H9 (cell line): ENCODE data around the gene SNX7. TPM values are rescaled to one million over a fixed set of nuclear protein-coding genes. Genes with fewer than 3 reads are reported as not detected.

ENCODE experiments used
- DNase-seq: peaks from one replicate; pipeline ENCODE4 v3.0.0-alpha.2; 2017
- H2AFZ ChIP-seq: one replicate; pipeline ENCODE4 v1.6.1; 2013; ENCODE audit warnings: mild to moderate bottlenecking, low read length, control low read depth, moderate library complexity
- H2AK5ac ChIP-seq: 2 replicates; pipeline ENCODE4 v1.6.1; 2013; ENCODE audit warnings: low read length, control low read depth, mixed read lengths; ENCODE audit not compliant: insufficient read length
- H2BK120ac ChIP-seq: one replicate; pipeline ENCODE4 v1.6.1; 2013; ENCODE audit warnings: low read depth, mild to moderate bottlenecking, low read length, control low read depth, inconsistent platforms; ENCODE audit not compliant: poor library complexity, severe bottlenecking
- H2BK12ac ChIP-seq: 2 replicates; pipeline ENCODE4 v1.6.1; 2013; ENCODE audit warnings: low read length, control low read depth, mixed read lengths, low read depth; ENCODE audit not compliant: insufficient read length
- H2BK15ac ChIP-seq: 2 replicates; pipeline ENCODE4 v1.6.1; 2013; ENCODE audit warnings: low read depth, low read length, control low read depth
- H2BK20ac ChIP-seq: one replicate; pipeline ENCODE4 v1.6.1; 2013; ENCODE audit warnings: low read depth, mild to moderate bottlenecking, low read length, control low read depth, inconsistent platforms; ENCODE audit not compliant: poor library complexity, severe bottlenecking
- H2BK5ac ChIP-seq: 2 replicates; pipeline ENCODE4 v1.6.1; 2013; ENCODE audit warnings: low read length, control low read depth, mixed read lengths; ENCODE audit not compliant: insufficient read length
- H3K14ac ChIP-seq: 2 replicates; pipeline ENCODE4 v1.6.1; 2013; ENCODE audit warnings: low read length, control low read depth; ENCODE audit not compliant: insufficient read depth
- H3K18ac ChIP-seq: 2 replicates; pipeline ENCODE4 v1.6.1; 2013; ENCODE audit warnings: low read depth, mild to moderate bottlenecking, mixed read lengths, low read length, control low read depth; ENCODE audit not compliant: insufficient read length
- H3K23ac ChIP-seq: 2 replicates; pipeline ENCODE4 v1.6.1; 2013; ENCODE audit warnings: low read length, control low read depth, mixed read lengths, low read depth; ENCODE audit not compliant: insufficient read length
- H3K23me2 ChIP-seq: 2 replicates; pipeline ENCODE4 v1.6.1; 2013; ENCODE audit warnings: low read depth, mild to moderate bottlenecking, mixed read lengths, low read length, control low read depth; ENCODE audit not compliant: insufficient read length, poor library complexity, severe bottlenecking
- H3K27ac ChIP-seq: 2 replicates; pipeline ENCODE4 v1.5.1; 2013; ENCODE audit warnings: low read length, control low read depth, mixed read lengths, low read depth; ENCODE audit not compliant: insufficient read length
- H3K27me3 ChIP-seq: 2 replicates; pipeline ENCODE4 v1.6.1; 2013; ENCODE audit warnings: low read length, control low read depth, inconsistent platforms; ENCODE audit not compliant: insufficient read depth
- H3K4ac ChIP-seq: 2 replicates; pipeline ENCODE4 v1.6.1; 2013; ENCODE audit warnings: low read depth, mild to moderate bottlenecking, control low read depth, inconsistent platforms, low read length, moderate library complexity
- H3K4me1 ChIP-seq: 2 replicates; pipeline ENCODE4 v1.6.1; 2013; ENCODE audit warnings: low read length, control low read depth, inconsistent platforms; ENCODE audit not compliant: insufficient read depth
- H3K4me2 ChIP-seq: 2 replicates; pipeline ENCODE4 v1.6.1; 2013; ENCODE audit warnings: low read length, control low read depth, mixed read lengths; ENCODE audit not compliant: insufficient read length, insufficient read depth
- H3K56ac ChIP-seq: 2 replicates; pipeline ENCODE4 v1.6.1; 2013; ENCODE audit warnings: low read depth, mild to moderate bottlenecking, mixed read lengths, low read length, control low read depth; ENCODE audit not compliant: insufficient read length
- H3K79me1 ChIP-seq: 2 replicates; pipeline ENCODE4 v1.6.1; 2013; ENCODE audit warnings: low read depth, mild to moderate bottlenecking, moderate library complexity, low read length, control low read depth, inconsistent platforms; ENCODE audit not compliant: insufficient read depth, poor library complexity, severe bottlenecking
- H3K79me2 ChIP-seq: 2 replicates; pipeline ENCODE4 v1.6.1; 2013; ENCODE audit warnings: low read length, control low read depth, inconsistent platforms; ENCODE audit not compliant: insufficient read depth
- H3K9ac ChIP-seq: 2 replicates; pipeline ENCODE4 v1.6.1; 2013; ENCODE audit warnings: low read length, control low read depth, mixed read lengths; ENCODE audit not compliant: insufficient read length; ENCODE audit errors: extremely low read depth
- H3K9me3 ChIP-seq: one replicate; pipeline ENCODE4 v1.6.1; 2013; ENCODE audit warnings: low read depth, low read length, inconsistent platforms; ENCODE audit not compliant: control insufficient read depth
- H3T11ph ChIP-seq: one replicate; pipeline ENCODE4 v1.6.1; 2013; ENCODE audit warnings: mild to moderate bottlenecking, low read length, control low read depth, inconsistent platforms
- H4K20me1 ChIP-seq: one replicate; pipeline ENCODE4 v1.6.1; 2013; ENCODE audit not compliant: control insufficient read depth, insufficient read length, insufficient read depth
- H4K5ac ChIP-seq: 2 replicates; pipeline ENCODE4 v1.6.1; 2013; ENCODE audit warnings: low read depth, mild to moderate bottlenecking, mixed read lengths, low read length, control low read depth; ENCODE audit not compliant: insufficient read length
- H4K8ac ChIP-seq: replicated peaks from 2 replicates; pipeline ENCODE4 v1.6.1; 2013; ENCODE audit warnings: low read length, control low read depth, mixed read lengths, low read depth; ENCODE audit not compliant: insufficient read length
- H4K91ac ChIP-seq: 2 replicates; pipeline ENCODE4 v1.6.1; 2013; ENCODE audit warnings: low read depth, mild to moderate bottlenecking, moderate library complexity, mixed read lengths, low read length, control low read depth; ENCODE audit not compliant: insufficient read length
- H3K27ac Mint-ChIP-seq, 3 experiments: 2 replicates in 2 of 3; 3 replicates in 1 of 3; pipeline ENCODE4 v1.8.0; 2020 to 2021; ENCODE audit warnings: mixed read lengths in 3 of 3, mild to moderate bottlenecking in 1 of 3, moderate library complexity in 1 of 3
- H3K27me3 Mint-ChIP-seq: 2 replicates; pipeline ENCODE4 v1.8.0; 2021; ENCODE audit warnings: low read depth, mild to moderate bottlenecking, moderate library complexity, mixed read lengths
- H3K36me3 Mint-ChIP-seq, 3 experiments: 2 replicates in 2 of 3; 3 replicates in 1 of 3; pipeline ENCODE4 v1.8.0; 2020 to 2021; ENCODE audit warnings: low read depth in 3 of 3, mixed read lengths in 3 of 3; ENCODE audit not compliant: insufficient read depth in 1 of 3
- H3K4me1 Mint-ChIP-seq, 2 experiments: 2 replicates each; pipeline ENCODE4 v1.8.0; 2020; ENCODE audit warnings: mixed read lengths in 2 of 2
- H3K4me3 Mint-ChIP-seq, 2 experiments: 2 replicates in 1 of 2; 3 replicates in 1 of 2; pipeline ENCODE4 v1.8.0; 2020 to 2021; ENCODE audit warnings: mild to moderate bottlenecking in 2 of 2, mixed read lengths in 2 of 2, moderate library complexity in 1 of 2
- H3K9me3 Mint-ChIP-seq, 2 experiments: 2 replicates in 1 of 2; 3 replicates in 1 of 2; pipeline ENCODE4 v1.8.0; 2020; ENCODE audit warnings: mild to moderate bottlenecking in 2 of 2, mixed read lengths in 2 of 2, moderate library complexity in 1 of 2
- CTCF ChIP-seq: fragments of 200-600 bp; sonication (generic); conservative IDR thresholded peaks from 3 replicates; pipeline ENCODE4 v1.8.0; 2021; ENCODE audit warnings: antibody characterized with exemption, mild to moderate bottlenecking
- WGBS: extraction: QIAGEN DNeasy Blood & Tissue Kit; methylation state at CpG from one replicate; pipeline ENCODE4 v1.1.7; 2013; ENCODE audit warnings: missing lambda C conversion rate, low lambda C conversion rate, mixed read lengths; ENCODE audit not compliant: insufficient read length; ENCODE audit errors: extremely low coverage; 5-methylcytosine and 5-hydroxymethylcytosine counted together
- total RNA-seq: library from RNA; stranded (reverse); gene quantifications from 2 replicates; pipeline ENCODE4 v1.2.1, GENCODE V29; 2021

Gene SNX7
- total RNA-seq, 1 experiment from 2014 or later = 24.7 TPM

- no peak for TF ChIP-seq CTCF
Observed at GRCh38 chr1:98739762-98740161, 78.2 kb downstream of the SNX7 start.

More at GRCh38 chr1:98739762-98740161, 78.2 kb downstream of the SNX7 start:
- no peak for DNase-seq
- no peak overlapping the region for H3K14ac ChIP-seq
- H2AK5ac ChIP-seq = no peak overlapping the region
- H3K18ac ChIP-seq = no peak overlapping the region
- no peak overlapping the region for H3K56ac ChIP-seq
- no peak overlapping the region for H4K91ac ChIP-seq
- H3K4ac ChIP-seq = no peak overlapping the region
- no peaks in the 10 kb centered on the region for H3K27me3 ChIP-seq
- Mint-ChIP-seq H3K27me3 (no peaks in the 10 kb centered on the region), H3K36me3 (no peaks in the 10 kb centered on the region), H3K9me3 (no peaks in the 10 kb centered on the region), H3K4me3 (no peak overlapping the region), H3K4me1 (no peaks in the 10 kb centered on the region), H3K27ac (peak overlapping the region in 1 of 3 experiments; percentile 1; a peak in 2 of 7 replicates)
- H2BK12ac ChIP-seq = no peak overlapping the region
- H4K8ac ChIP-seq = no peak overlapping the region
- H2BK5ac ChIP-seq = no peak overlapping the region
- WGBS = no CpG with 5 or more reads among the region's 1 CpG
- H4K5ac ChIP-seq = no peak overlapping the region
- H2AFZ ChIP-seq = no peak overlapping the region
- no peaks in the 10 kb centered on the region for H3K4me1 ChIP-seq
- no peak overlapping the region for H3K23ac ChIP-seq
- H3K9ac ChIP-seq = no peak overlapping the region
- no peaks in the 10 kb centered on the region for H3K79me1 ChIP-seq
- H3T11ph ChIP-seq = no peak overlapping the region
- no peaks in the 10 kb centered on the region for H4K20me1 ChIP-seq
- H2BK15ac ChIP-seq = no peak overlapping the region
- H2BK20ac ChIP-seq = no peak overlapping the region
- no peak overlapping the region for H3K4me2 ChIP-seq
- no peaks in the 10 kb centered on the region for H3K9me3 ChIP-seq
- no peak overlapping the region for H2BK120ac ChIP-seq
- no peaks in the 10 kb centered on the region for H3K23me2 ChIP-seq
- no peaks in the 10 kb centered on the region for H3K79me2 ChIP-seq
- no peak overlapping the region for H3K27ac ChIP-seq
